H1 (cell line): ENCODE results near the gene CCNC. TPM values are rescaled to one million over a fixed set of nuclear protein-coding genes. Genes with fewer than 3 reads are reported as not detected.

Source experiments
- CTCF ChIA-PET: fragments of 300-600 bp; sonication (Branson Sonifier 250); formaldehyde crosslinking; loops from one replicate; lab custom pipeline; 2021; ENCODE audit not compliant: partially characterized antibody; lab: Charles Lee
- POLR2A ChIA-PET: fragments of 300-600 bp; sonication (Branson Sonifier 250); formaldehyde crosslinking; loops from one replicate; lab custom pipeline; 2021; ENCODE audit warnings: inconsistent platforms; ENCODE audit not compliant: partially characterized antibody; lab: Charles Lee
- DNase-seq, 2 experiments: peaks; one replicate each; pipeline versions ENCODE4 v3.0.0 to v3.0.0-alpha.2; 2010 to 2022; ENCODE audit warnings: low spot score in 2 of 2, low read depth in 1 of 2, mixed read lengths in 1 of 2
- FAIRE-seq: peaks from 2 replicates; lab custom pipeline; 2011; peaks lifted over from hg19 to GRCh38; lab: Jason Lieb, UNC
- H2AFZ ChIP-seq: 2 replicates; pipeline ENCODE4 v1.8.1; 2012; ENCODE audit warnings: low read length, inconsistent platforms
- H2AK5ac ChIP-seq: 2 replicates; pipeline ENCODE4 v1.6.1; 2013; ENCODE audit warnings: low read depth, low read length
- H2BK120ac ChIP-seq: replicated peaks from 2 replicates; pipeline ENCODE3; 2013; ENCODE audit warnings: low read depth, low read length, inconsistent platforms
- H2BK12ac ChIP-seq: 2 replicates; pipeline ENCODE4 v1.6.1; 2013; ENCODE audit warnings: low read depth, low read length
- H2BK15ac ChIP-seq: 2 replicates; pipeline ENCODE4 v1.6.1; 2013; ENCODE audit warnings: low read length
- H2BK20ac ChIP-seq: 2 replicates; pipeline ENCODE4 v1.6.1; 2013; ENCODE audit warnings: low read length
- H2BK5ac ChIP-seq: 2 replicates; pipeline ENCODE4 v1.6.1; 2013; ENCODE audit warnings: low read depth, low read length
- H3K14ac ChIP-seq: 2 replicates; pipeline ENCODE4 v1.6.1; 2013; ENCODE audit warnings: inconsistent platforms; ENCODE audit not compliant: insufficient read length
- H3K18ac ChIP-seq: 2 replicates; pipeline ENCODE4 v1.6.1; 2013; ENCODE audit warnings: low read length; ENCODE audit errors: extremely low read depth
- H3K23ac ChIP-seq: 2 replicates; pipeline ENCODE4 v1.6.1; 2013; ENCODE audit warnings: inconsistent platforms; ENCODE audit not compliant: insufficient read length
- H3K23me2 ChIP-seq: 2 replicates; pipeline ENCODE4 v1.6.1; 2013; ENCODE audit warnings: low read depth, low read length
- H3K27ac ChIP-seq: 2 replicates; pipeline ENCODE4 v1.6.1; 2011; ENCODE audit warnings: low read depth, low read length, inconsistent platforms
- H3K27me3 ChIP-seq, 4 experiments: replicated peaks in 1 of 4; 1 replicate in 1 of 4; 2 replicates in 3 of 4; pipeline versions ENCODE4 v1.6.1 to v1.8.1; 2011 to 2013; ENCODE audit warnings: low read length in 3 of 4, mild to moderate bottlenecking in 3 of 4, inconsistent platforms in 2 of 4, mixed read lengths in 2 of 4, moderate library complexity in 1 of 4; ENCODE audit not compliant: control insufficient read depth in 3 of 4, insufficient read depth in 3 of 4; ENCODE audit errors: extremely low read depth in 1 of 4
- H3K36me3 ChIP-seq, 4 experiments: 2 replicates each; pipeline versions ENCODE4 v1.6.1 to v1.8.1; 2011 to 2013; ENCODE audit warnings: mild to moderate bottlenecking in 4 of 4, low read length in 3 of 4, moderate library complexity in 2 of 4, control low read depth in 1 of 4, inconsistent platforms in 1 of 4; ENCODE audit not compliant: insufficient read depth in 4 of 4, control insufficient read depth in 2 of 4
- H3K4ac ChIP-seq: replicated peaks from 2 replicates; pipeline ENCODE3; 2013; ENCODE audit warnings: low read length, low read depth, mixed read lengths, inconsistent platforms; ENCODE audit not compliant: insufficient read length
- H3K4me1 ChIP-seq, 4 experiments: replicated peaks in 1 of 4; 1 replicate in 1 of 4; 2 replicates in 3 of 4; pipeline versions ENCODE4 v1.6.1 to v1.8.1; 2011 to 2013; ENCODE audit warnings: low read length in 3 of 4, inconsistent platforms in 2 of 4, mixed read lengths in 1 of 4; ENCODE audit not compliant: insufficient read depth in 4 of 4, control insufficient read depth in 3 of 4
- H3K4me2 ChIP-seq, 2 experiments: 2 replicates each; pipeline versions ENCODE4 v1.6.1 to v1.8.1; 2011 to 2013; ENCODE audit warnings: low read depth in 2 of 2, low read length in 2 of 2, control low read depth in 1 of 2, inconsistent platforms in 1 of 2, mild to moderate bottlenecking in 1 of 2; ENCODE audit not compliant: insufficient read depth in 1 of 2
- H3K4me3 ChIP-seq, 4 experiments: fragments of 200-600, 300-600 bp in 1 of 4; sonication (generic), shearing (Covaris generic), sonication (Bioruptor Twin) in 1 of 4; 2 replicates each; pipeline versions ENCODE4 v1.5.1 to v1.8.1; 2011 to 2016; ENCODE audit warnings: low read length in 4 of 4, low read depth in 3 of 4, control low read depth in 2 of 4, inconsistent platforms in 2 of 4, mild to moderate bottlenecking in 2 of 4, mixed read lengths in 1 of 4, moderate library complexity in 1 of 4; ENCODE audit not compliant: insufficient read depth in 2 of 4; ENCODE audit errors: extremely low read depth in 1 of 4
- H3K56ac ChIP-seq: replicated peaks from 2 replicates; pipeline ENCODE3; 2013; ENCODE audit warnings: low read depth, mild to moderate bottlenecking, mixed read lengths, low read length, inconsistent platforms; ENCODE audit not compliant: insufficient read length
- H3K79me1 ChIP-seq: 2 replicates; pipeline ENCODE4 v1.6.1; 2013; ENCODE audit warnings: low read depth, low read length, control low read depth
- H3K79me2 ChIP-seq, 2 experiments: 2 replicates each; pipeline versions ENCODE4 v1.6.1 to v1.8.1; 2012 to 2013; ENCODE audit warnings: low read length in 2 of 2, mild to moderate bottlenecking in 2 of 2, inconsistent platforms in 1 of 2; ENCODE audit not compliant: insufficient read depth in 2 of 2, control insufficient read depth in 1 of 2
- H3K9ac ChIP-seq, 4 experiments: replicated peaks in 1 of 4; 1 replicate in 1 of 4; 2 replicates in 3 of 4; pipeline versions ENCODE4 v1.6.1 to v1.8.1; 2011 to 2013; ENCODE audit warnings: low read depth in 3 of 4, low read length in 3 of 4, control low read depth in 2 of 4, mild to moderate bottlenecking in 2 of 4, moderate library complexity in 2 of 4, inconsistent platforms in 1 of 4; ENCODE audit errors: extremely low read depth in 1 of 4
- H3K9me3 ChIP-seq, 2 experiments: 2 replicates each; pipeline versions ENCODE4 v1.6.1 to v1.8.1; 2012 to 2013; ENCODE audit warnings: mild to moderate bottlenecking in 2 of 2, moderate library complexity in 2 of 2, control low read depth in 1 of 2, inconsistent platforms in 1 of 2, low read depth in 1 of 2, low read length in 1 of 2, mixed read lengths in 1 of 2; ENCODE audit not compliant: insufficient read depth in 2 of 2
- H4K20me1 ChIP-seq, 2 experiments: replicated peaks in 1 of 2; 2 replicates each; pipeline versions ENCODE3 to v1.8.1; 2011 to 2013; ENCODE audit warnings: inconsistent platforms in 2 of 2, low read length in 2 of 2, mild to moderate bottlenecking in 1 of 2; ENCODE audit not compliant: insufficient read depth in 2 of 2, control insufficient read depth in 1 of 2
- H4K5ac ChIP-seq: 2 replicates; pipeline ENCODE4 v1.6.1; 2013; ENCODE audit warnings: low read length, low read depth, mixed read lengths, inconsistent platforms; ENCODE audit not compliant: insufficient read length
- H4K8ac ChIP-seq: 2 replicates; pipeline ENCODE4 v1.8.0; 2013; ENCODE audit warnings: mild to moderate bottlenecking, moderate library complexity, low read length, inconsistent platforms; ENCODE audit not compliant: insufficient read depth; ENCODE audit errors: extremely low read depth
- H4K91ac ChIP-seq: replicated peaks from 2 replicates; pipeline ENCODE3; 2013; ENCODE audit warnings: low read length, mixed read lengths, inconsistent platforms; ENCODE audit not compliant: insufficient read length
- ASH2L ChIP-seq: fragments of 200-600, 300-600 bp; sonication (generic); IDR thresholded peaks from one replicate; pipeline ENCODE4 v1.7.1; 2017; ENCODE audit warnings: low read length
- BRCA1 ChIP-seq: IDR thresholded peaks from 2 replicates; pipeline ENCODE4 v1.6.1; 2012; ENCODE audit warnings: low read depth, low read length, improper control_type of control experiment
- CBX8 ChIP-seq: fragments of 300-800, 300-1000 bp; sonication (generic); IDR thresholded peaks from 2 replicates; pipeline ENCODE4 v1.7.1; 2016; ENCODE audit warnings: low read depth, low read length, borderline replicate concordance
- EP300 ChIP-seq, 2 experiments: IDR thresholded peaks; 1 replicate in 1 of 2; 2 replicates in 1 of 2; pipeline ENCODE4 v1.6.1; 2011 to 2012; ENCODE audit warnings: low read depth in 2 of 2, low read length in 2 of 2, mild to moderate bottlenecking in 2 of 2, borderline replicate concordance in 1 of 2, inconsistent platforms in 1 of 2, moderate library complexity in 1 of 2
- HDAC2 ChIP-seq, 2 experiments: fragments of 300-600 bp in 1 of 2; sonication (generic) in 1 of 2; IDR thresholded peaks; 2 replicates each; pipeline ENCODE4 v1.6.1; 2011 to 2012; ENCODE audit warnings: low read depth in 2 of 2, low read length in 2 of 2, mild to moderate bottlenecking in 2 of 2, moderate library complexity in 2 of 2, borderline replicate concordance in 1 of 2, inconsistent platforms in 1 of 2
- JUND ChIP-seq: IDR thresholded peaks from 2 replicates; pipeline ENCODE4 v1.6.1; 2011; ENCODE audit warnings: mild to moderate bottlenecking, improper control_type of control experiment, low read length
- PHF8 ChIP-seq: fragments of 200-600 bp; sonication (generic); conservative IDR thresholded peaks from 2 replicates; pipeline ENCODE4 v1.7.1; 2012; ENCODE audit warnings: low read depth, mild to moderate bottlenecking, inconsistent platforms, low read length, moderate library complexity
- RNF2 ChIP-seq: fragments of 200-900, 300-1000 bp; sonication (generic); IDR thresholded peaks from 2 replicates; pipeline ENCODE4 v1.7.1; 2016; ENCODE audit warnings: borderline replicate concordance, low read depth, mild to moderate bottlenecking, antibody characterized with exemption, low read length; ENCODE audit not compliant: poor library complexity, severe bottlenecking; ENCODE audit errors: missing control alignments
- TAF7 ChIP-seq: optimal IDR thresholded peaks from 2 replicates; pipeline ENCODE3; 2011; ENCODE audit warnings: low read depth, mild to moderate bottlenecking, inconsistent platforms, low read length, moderate library complexity, borderline replicate concordance
- WGBS, 2 experiments: shearing (Covaris generic) in 1 of 2; methylation state at CpG; one replicate each; pipeline versions ENCODE4 v1.1.6 to v1.1.7; 2013 to 2015; ENCODE audit warnings: low lambda C conversion rate in 2 of 2, mixed read lengths in 2 of 2, inconsistent platforms in 1 of 2, low coverage in 1 of 2, missing lambda C conversion rate in 1 of 2; ENCODE audit not compliant: insufficient replicate concordance in 2 of 2, insufficient coverage in 1 of 2, insufficient read length in 1 of 2; ENCODE audit errors: extremely low coverage in 1 of 2, missing lambda C conversion rate in 1 of 2; 5-methylcytosine and 5-hydroxymethylcytosine counted together
- polyA plus RNA-seq, 7 experiments: library from polyadenylated mRNA; depleted of rRNA in 3 of 7; stranded (reverse) in 5 of 7; unstranded in 2 of 7; fragments of >200 nt in 5 of 7; fragments of 200-250 nt in 2 of 7; gene quantifications; 1 replicate in 5 of 7; 2 replicates in 1 of 7; 4 replicates in 1 of 7; pipeline versions ENCODE4 v1.2.1 to v1.2.3, GENCODE V29; 2011 to 2013; ENCODE audit warnings: missing spikeins in 2 of 7, mixed read lengths in 2 of 7
- total RNA-seq: library from RNA; stranded (reverse); fragmentation: NEBNext Ultra II Directional; extraction: Animal tissue kit (Norgen Biotek cat#: 25700); gene quantifications from 2 replicates; pipeline ENCODE4 v1.2.1, GENCODE V29; 2021

Gene CCNC
- total and polyA plus RNA-seq, 2 of the 8 experiments (the other 6 are each of a cell fraction or from before 2014, with no cell fraction given), result 45.4 to 107 TPM

DNA sequence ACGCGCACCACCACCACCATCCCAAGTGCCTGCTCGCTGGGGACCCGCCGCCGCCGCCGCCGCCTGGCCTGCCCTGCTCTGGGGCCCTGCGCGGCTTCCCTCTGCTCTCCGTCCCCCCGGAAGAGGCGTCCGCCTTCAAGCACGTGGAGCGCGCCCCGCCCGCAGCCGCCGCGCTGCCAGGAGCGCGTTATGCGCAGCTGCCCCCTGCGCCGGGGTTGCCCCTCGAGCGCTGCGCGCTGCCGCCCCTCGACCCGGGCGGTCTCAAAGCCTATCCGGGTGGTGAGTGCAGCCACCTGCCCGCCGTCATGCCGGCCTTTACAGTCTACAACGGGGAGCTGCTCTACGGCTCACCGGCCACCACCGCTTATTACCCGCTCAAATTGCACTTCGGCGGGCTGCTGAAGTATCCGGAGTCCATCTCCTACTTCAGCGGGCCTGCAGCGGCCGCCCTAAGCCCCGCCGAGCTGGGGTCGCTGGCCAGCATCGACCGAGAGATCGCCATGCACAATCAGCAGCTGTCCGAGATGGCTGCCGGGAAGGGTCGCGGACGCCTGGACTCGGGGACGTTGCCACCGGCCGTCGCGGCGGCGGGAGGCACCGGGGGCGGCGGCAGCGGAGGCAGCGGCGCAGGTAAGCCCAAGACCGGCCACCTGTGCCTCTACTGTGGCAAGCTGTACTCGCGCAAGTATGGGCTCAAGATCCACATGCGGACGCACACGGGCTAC is 45.4 kb upstream of the CCNC start:
- no peaks in the 10 kb centered on the region for H3K79me1 ChIP-seq
- no peak overlapping the region for H3K18ac ChIP-seq
- H3K23me2 ChIP-seq, result peaks cover 14% of the 10 kb centered on the region; the same call in 1 of the 2 replicates
- H3K4me2 ChIP-seq, result peak overlapping the region; percentile 79 to 91
- FAIRE-seq (no peak), DNase-seq (peak in 1 of 2 experiments; percentile 83)
- 5% methylated on average over 73 of the region's 82 CpGs; no CpG with 5 or more reads in 1 of the 2 experiments for WGBS, 2 experiments
- H3K9ac ChIP-seq, result no peak overlapping the region
- no peak overlapping the region for H2BK120ac ChIP-seq
- H3K9me3 ChIP-seq, result no peaks in the 10 kb centered on the region
- no peak overlapping the region for H4K91ac ChIP-seq
- H3K4me3 ChIP-seq, result peak overlapping the region; percentile 29 to 59 (median 39)
- peaks cover 75 to 100% (median 88%) of the 10 kb centered on the region in 4 experiments for H3K27me3 ChIP-seq
- POLR2A ChIA-PET, result interaction anchor here (0.6 to 2.3 kb wide), 5 partner anchors 9 to 46 kb away, joined by 3 to 10 read pairs (median 3); partner anchors contain the start of gene CCNC
- H2BK5ac ChIP-seq, result no peak overlapping the region
- H4K8ac ChIP-seq, result peak overlapping the region; percentile 36; the same call in 1 of the 2 replicates
- CTCF ChIA-PET, result interaction anchor here (0.7 to 2.1 kb wide), 10 partner anchors 8 to 158 kb away, joined by 3 to 12 read pairs (median 4); no protein-coding TSS in a partner anchor
- H3K36me3 ChIP-seq, result no peaks in the 10 kb centered on the region
- H2BK15ac ChIP-seq, result no peak overlapping the region
- H3K27ac ChIP-seq, result no peak overlapping the region
- no peak overlapping the region for H2AK5ac ChIP-seq
- no peak overlapping the region for H3K56ac ChIP-seq
- no peak overlapping the region for H3K4ac ChIP-seq
- no peak overlapping the region for H3K23ac ChIP-seq
- peaks cover 2 to 11% of the 10 kb centered on the region in 2 experiments for H4K20me1 ChIP-seq
- peaks cover 0 to 23% (median 13%) of the 10 kb centered on the region in 4 experiments; a peak in 5 of 7 replicates for H3K4me1 ChIP-seq
- H2BK12ac ChIP-seq, result no peak overlapping the region
- no peak overlapping the region for H3K14ac ChIP-seq
- H4K5ac ChIP-seq, result no peak overlapping the region
- H2BK20ac ChIP-seq, result no peak overlapping the region
- 0 out of 2 replicates have a peak overlapping the region, but pooled peaks have one; percentile 34 for H2AFZ ChIP-seq
- no peaks in the 10 kb centered on the region for H3K79me2 ChIP-seq
- TF ChIP-seq BRCA1 (no peak), JUND (no peak), ASH2L (peak; percentile 37), RNF2 (no peak), CBX8 (no peak), EP300 (IDR thresholded peaks at IDR 0.05; ENCODE audit: borderline replicate concordance in 1 of 2, low read depth in 2 of 2, low read length in 2 of 2) (no peak), TAF7 (no peak), PHF8 (0 out of 2 replicates have a peak, but pooled peaks have one; percentile 23), HDAC2 (IDR thresholded peaks at IDR 0.05; ENCODE audit: borderline replicate concordance in 1 of 2, low read depth in 2 of 2, low read length in 2 of 2) (0 out of 4 replicates have a peak, but pooled peaks of 1 of the 2 experiments have one; percentile 10)
